COLO668 (cell line): ENCODE results near the gene KCNIP4.
A peak's percentile ranks its signal among the peaks of the same experiment; 100 is the strongest.

Experiments used
- DNase-seq: peaks from one replicate; lab custom pipeline; 2025; ENCODE audit not compliant: unreplicated experiment; lab: John Stamatoyannopoulos, UW

Gene KCNIP4

GRCh38 chr4:21768349-21769310 lies 179.9 kb downstream of the KCNIP4 start:
- peak; percentile 6 for DNase-seq

- peak; percentile 23 for DNase-seq
These were observed 182.7 kb downstream of the KCNIP4 start for GRCh38 chr4:21765810-21766407.

DNA sequence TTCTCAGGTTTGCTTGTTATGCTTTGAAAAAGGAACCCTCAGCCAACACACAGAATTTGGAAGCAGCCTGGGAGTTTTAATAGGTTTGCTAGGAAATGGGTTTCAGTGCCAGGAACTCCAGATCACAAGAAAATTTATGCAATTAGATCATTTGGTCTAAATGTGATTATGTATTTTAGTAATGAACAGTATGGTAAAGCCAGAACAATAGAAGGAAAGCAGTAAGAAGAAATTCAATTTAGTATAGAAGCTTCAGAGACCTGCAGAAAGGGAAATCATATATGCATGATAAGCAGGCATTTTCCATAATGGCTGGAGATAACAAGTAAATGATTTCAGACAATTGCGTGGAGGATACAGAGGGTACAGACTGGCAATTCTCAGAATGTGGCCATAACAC lies 184.7 kb downstream of the KCNIP4 start:
- DNase-seq = no peak

GRCh38 chr4:21757248-21757647 lies 191.3 kb downstream of the KCNIP4 start:
- no peak for DNase-seq

DNA sequence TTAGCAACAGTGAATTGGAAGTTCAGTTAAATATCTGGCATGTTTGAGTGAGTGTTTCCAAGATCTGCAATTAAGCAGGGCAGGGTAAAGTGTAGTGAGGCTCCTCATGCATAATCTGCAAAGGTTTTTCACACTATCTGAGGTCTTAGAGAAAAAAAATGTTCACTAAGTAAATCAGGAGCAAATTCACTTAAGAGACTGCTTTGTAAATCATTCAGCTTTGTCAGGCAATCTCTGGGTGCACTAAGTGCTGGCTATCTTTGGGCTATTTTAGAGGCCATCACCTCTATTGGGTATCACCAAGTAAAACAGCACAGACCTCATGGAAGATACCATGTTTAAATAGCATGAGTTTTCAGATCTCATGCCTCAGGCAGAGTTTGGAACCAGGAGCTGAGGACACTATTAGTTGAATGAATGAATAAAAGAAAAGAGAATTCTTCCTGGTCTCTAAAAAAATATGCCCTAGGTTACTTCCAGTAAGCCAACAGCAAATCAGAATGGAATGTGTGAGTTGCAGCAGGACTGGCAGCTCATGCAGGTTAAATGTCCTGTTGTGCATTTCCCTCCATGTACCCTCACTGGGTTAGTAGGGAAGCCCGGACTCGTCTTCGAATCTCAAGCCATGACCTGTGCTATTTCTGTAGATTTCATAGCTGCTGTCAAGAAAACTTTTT lies 195.3 kb downstream of the KCNIP4 start:
- DNase-seq = no peak

- no peak for DNase-seq
These were observed 196.0 kb downstream of the KCNIP4 start for GRCh38 chr4:21752616-21753015.

DNA sequence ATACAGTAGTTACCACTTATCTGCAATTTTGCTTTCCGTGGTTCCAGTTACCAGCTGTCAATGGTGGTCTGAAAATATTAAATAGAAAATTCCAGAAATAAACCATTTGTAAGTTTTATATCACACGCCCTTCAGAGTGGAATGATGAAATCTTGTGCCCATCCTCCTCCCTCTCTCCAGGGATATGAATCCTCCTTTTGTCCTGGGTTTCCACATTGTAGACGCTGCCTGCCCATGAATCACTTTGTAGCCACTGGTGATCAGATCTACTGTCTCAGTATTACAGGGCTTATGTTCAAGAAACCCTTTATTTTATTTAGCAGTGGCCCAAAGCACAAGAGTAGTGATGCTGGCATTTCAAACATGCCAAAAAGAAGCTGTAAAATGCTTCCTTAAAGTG lies 198.6 kb downstream of the KCNIP4 start:
- no peak for DNase-seq

DNA sequence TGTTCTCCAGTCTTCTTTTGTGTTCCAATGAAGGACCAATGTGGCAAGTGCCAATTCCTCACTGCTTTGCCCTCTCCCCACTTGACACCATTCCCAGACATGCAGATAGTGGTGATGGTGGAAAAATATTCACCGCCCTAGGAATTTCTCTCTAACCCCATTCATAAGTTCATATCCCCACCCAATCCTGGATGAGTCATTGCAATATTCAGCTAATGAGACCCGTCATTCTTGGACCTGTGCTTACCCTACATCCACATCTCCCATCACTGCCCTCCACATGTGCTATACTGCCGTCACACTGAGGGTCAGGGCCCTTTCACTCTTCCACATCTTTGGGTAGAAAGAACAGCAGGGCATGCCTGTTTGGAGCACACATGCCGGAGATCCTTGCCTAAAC lies 199.2 kb downstream of the KCNIP4 start:
- DNase-seq = no peak

- no peak for DNase-seq
These were observed 204.5 kb downstream of the KCNIP4 start for GRCh38 chr4:21744046-21744445.

- no peak for DNase-seq
These were observed 206.2 kb downstream of the KCNIP4 start for GRCh38 chr4:21742326-21742725.

DNA sequence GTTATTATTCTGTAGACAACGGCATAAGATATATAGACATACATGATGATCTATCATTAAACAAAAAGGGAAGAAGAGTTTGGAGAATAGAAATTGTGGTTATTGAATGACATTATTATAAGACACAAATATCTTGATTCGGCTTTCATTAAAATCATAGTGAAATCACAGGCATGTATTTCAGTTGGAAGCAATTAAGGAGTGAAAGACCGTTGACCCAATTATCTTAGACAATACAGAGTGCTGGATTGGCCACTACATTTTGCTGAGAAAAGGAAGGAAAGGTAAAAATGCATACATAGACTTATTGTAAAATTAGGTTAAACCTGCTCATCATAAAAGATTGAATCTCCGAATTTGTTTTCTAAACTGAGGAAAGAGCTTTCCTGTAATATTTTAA lies 209.8 kb downstream of the KCNIP4 start:
- DNase-seq = no peak

DNA sequence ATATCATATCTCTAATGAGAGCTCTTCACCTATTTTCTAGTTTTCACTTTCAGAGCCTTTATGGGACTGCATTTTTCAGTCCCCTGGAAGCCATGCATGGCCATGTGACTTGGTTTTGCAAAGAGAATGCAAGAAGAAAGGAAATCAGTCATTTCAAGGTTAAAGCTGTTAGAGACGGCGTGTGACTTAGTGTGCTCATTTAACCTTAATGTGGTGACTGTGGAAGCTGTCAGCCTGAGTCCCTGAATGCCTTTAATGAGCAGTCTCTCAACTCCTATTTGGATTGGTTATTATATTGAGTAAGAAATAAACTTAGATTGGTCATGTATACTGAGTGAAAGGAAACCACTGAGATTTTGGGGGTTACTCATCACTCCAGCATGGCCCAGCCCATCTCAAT lies 212.7 kb downstream of the KCNIP4 start:
- no peak for DNase-seq

GRCh38 chr4:21733894-21734630 lies 214.5 kb downstream of the KCNIP4 start:
- DNase-seq = no peak

DNA sequence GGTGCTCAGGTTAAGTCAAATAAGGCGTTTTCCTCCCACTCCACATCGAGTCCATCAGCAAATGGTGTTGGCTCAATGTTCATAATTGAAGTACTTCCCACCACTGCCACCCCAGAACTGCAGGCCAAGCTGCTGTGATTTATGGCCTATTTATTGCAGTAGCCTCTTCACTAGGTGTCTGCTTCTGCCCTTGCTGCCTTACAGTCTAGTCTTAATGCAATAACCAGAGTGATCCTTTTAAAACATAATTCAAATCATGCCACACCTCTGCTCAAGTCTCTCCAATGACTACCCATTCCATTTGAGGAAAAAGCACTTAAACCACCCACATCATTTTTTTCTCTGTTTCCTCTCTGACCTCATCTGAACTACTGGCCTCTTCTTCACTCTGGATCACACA lies 220.3 kb downstream of the KCNIP4 start:
- DNase-seq = no peak

DNA sequence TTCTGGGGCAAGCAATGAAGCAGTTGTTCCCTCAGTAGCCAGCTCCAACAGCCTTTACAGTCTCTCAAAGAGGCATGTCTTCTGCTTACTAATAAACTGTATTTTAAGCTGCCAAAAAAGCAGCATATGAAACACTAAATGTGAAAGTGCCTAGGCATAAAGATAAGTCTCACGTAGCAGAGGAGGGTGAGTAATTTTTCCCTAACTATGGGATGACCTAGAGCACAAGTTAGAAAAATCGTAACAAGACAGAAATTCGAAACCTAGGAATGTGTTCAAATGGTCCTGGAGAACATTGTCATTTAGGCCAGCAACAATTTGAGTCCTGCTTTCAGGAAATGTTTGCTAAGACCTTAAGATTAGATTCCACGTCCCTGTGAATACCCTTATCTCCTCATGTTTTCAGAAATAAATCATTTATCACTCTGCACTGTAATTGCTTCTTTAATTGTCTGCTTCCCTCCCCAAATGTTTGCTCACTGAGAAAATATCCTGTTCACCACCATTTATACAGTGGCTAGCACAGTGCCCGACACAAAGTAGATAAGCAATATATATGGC lies 222.2 kb downstream of the KCNIP4 start:
- no peak for DNase-seq

GRCh38 chr4:21722157-21722839 lies 226.3 kb downstream of the KCNIP4 start:
- no peak for DNase-seq

GRCh38 chr4:21716531-21716930 lies 232.0 kb downstream of the KCNIP4 start:
- DNase-seq = no peak

GRCh38 chr4:21710179-21710835 lies 238.3 kb downstream of the KCNIP4 start:
- no peak for DNase-seq

DNA sequence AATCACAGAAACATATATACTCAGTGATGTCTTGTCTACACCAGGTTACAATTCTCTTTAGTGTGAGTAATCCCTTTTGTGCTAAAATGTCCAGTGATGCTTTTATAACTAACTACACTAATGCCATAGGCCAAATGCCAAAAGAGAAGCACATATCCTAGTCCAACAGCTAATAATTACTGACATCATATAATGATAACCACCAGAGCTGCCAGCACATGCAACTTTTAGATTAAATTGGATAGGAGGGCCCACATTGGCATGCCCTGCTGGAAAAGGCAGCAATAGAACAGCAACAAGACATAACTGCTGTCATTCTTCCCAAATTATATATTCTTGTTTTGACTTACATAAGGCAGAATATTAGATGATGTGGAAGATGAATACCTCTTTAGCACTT lies 238.8 kb downstream of the KCNIP4 start:
- no peak for DNase-seq

DNA sequence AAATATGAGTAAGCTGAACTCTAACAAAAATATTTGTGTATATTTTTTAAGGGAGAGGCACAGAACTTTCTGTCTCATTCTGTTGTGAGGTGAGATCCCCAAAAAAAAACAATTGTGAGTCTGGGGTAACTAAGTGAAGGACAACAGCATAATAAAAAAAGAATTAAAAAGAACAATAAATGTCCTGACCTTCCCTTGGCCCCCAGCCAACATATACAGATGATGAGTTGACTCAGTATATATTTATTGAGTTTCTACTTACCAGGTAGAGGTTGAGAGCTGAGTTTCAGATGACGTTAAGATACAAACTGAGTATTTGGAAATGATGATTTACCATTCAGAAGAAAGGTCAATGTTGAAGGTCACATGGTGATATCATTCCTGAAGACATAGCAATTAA lies 239.5 kb downstream of the KCNIP4 start:
- DNase-seq = no peak
